Measurements from ENCODE around the gene OR4D1.
"Not testable (repeated sequence)": the region's sequence is repeated elsewhere in the genome, so short reads cannot be mapped to it uniquely, and the experiment has no call there.

Gene OR4D1

GRCh38 chr17:58147930-58148434, at the start of gene OR4D1:
TSS of gene OR4D1 (plus strand) at chr17:58148384. CDS start at chr17:58155154, 6,770 bp downstream.
- TF ChIP-seq CTCF (IDR thresholded peaks at IDR 0.05; ENCODE audit: insufficient read depth, low read depth, low read length, missing control alignments): no peak
- DNase-seq (ENCODE audit: low read depth): no peak

GRCh38 chr17:58100506-58100905, 47.7 kb upstream of the OR4D1 start:
- H3K4me3 ChIP-seq (ENCODE audit: low read length): no peak overlapping the region
- no peak for TF ChIP-seq CTCF (IDR thresholded peaks at IDR 0.05; ENCODE audit: insufficient read depth, low read depth, low read length, missing control alignments)
- no peak for DNase-seq (ENCODE audit: low read depth)

More at GRCh38 chr17:58147930-58148434, at the start of gene OR4D1:
- no peak within 1 kb of the TSS for H3K4me3 ChIP-seq (ENCODE audit: low read length)

GRCh38 chr17:58101898-58102297, 46.3 kb upstream of the OR4D1 start:
- not testable (repeated sequence) for DNase-seq (ENCODE audit: low read depth); H3K4me3 ChIP-seq (ENCODE audit: low read length)

GRCh38 chr17:58105093-58105492, 43.1 kb upstream of the OR4D1 start:
- DNase-seq (ENCODE audit: low read depth): no peak
- TF ChIP-seq CTCF (IDR thresholded peaks at IDR 0.05; ENCODE audit: insufficient read depth, low read depth, low read length, missing control alignments): no peak
- no peak overlapping the region for H3K4me3 ChIP-seq (ENCODE audit: low read length)

- TF ChIP-seq CTCF (IDR thresholded peaks at IDR 0.05; ENCODE audit: insufficient read depth, low read depth, low read length, missing control alignments): no peak
- no peak for DNase-seq (ENCODE audit: low read depth)
- no peak overlapping the region for H3K4me3 ChIP-seq (ENCODE audit: low read length)
These were observed 40.9 kb upstream of the OR4D1 start for GRCh38 chr17:58107306-58107705.

- no peak for TF ChIP-seq CTCF (IDR thresholded peaks at IDR 0.05; ENCODE audit: insufficient read depth, low read depth, low read length, missing control alignments)
- H3K4me3 ChIP-seq (ENCODE audit: low read length): no peak overlapping the region
- DNase-seq (ENCODE audit: low read depth): no peak
These were observed 39.0 kb upstream of the OR4D1 start for GRCh38 chr17:58109197-58109596.

- no peak for TF ChIP-seq CTCF (IDR thresholded peaks at IDR 0.05; ENCODE audit: insufficient read depth, low read depth, low read length, missing control alignments)
- no peak overlapping the region for H3K4me3 ChIP-seq (ENCODE audit: low read length)
- no peak for DNase-seq (ENCODE audit: low read depth)
These were observed 38.2 kb upstream of the OR4D1 start for GRCh38 chr17:58110012-58110411.

Measured in epithelial cell of esophagus (primary cell).